GM21526 (cell line): ENCODE measurements around the gene NPEPL1.

ENCODE experiments used
- ATAC-seq: cut with Tn5 transposase; IDR thresholded peaks from one replicate; pipeline ENCODE4 v1.9.1; 2021; ENCODE audit warnings: moderate library complexity; ENCODE audit not compliant: unreplicated experiment, low FRiP score

Gene NPEPL1

GRCh38 chr20:58656831-58657230 lies 35.8 kb upstream of the NPEPL1 start:
- ATAC-seq: no peak

GRCh38 chr20:58657262-58657661 lies 35.3 kb upstream of the NPEPL1 start:
- no peak for ATAC-seq

DNA sequence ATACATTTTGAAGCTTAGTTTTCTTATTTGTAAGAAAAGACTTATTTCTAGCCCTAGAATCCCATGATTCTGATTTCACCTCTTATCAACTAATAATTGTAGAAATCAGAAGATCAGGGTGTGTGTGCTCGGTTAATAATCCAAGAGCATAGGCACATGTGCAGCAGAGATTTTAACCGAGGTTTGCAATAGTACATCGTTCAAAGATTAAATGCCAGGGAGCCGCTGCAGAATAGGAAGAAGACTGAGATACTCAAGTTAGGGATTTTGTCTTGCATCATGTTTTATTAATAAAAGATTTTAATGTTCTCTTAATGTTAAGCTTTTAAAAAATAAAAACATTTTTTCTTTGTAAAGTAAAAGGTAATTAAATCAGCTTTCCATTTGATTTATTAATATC lies 34.6 kb upstream of the NPEPL1 start:
- ATAC-seq: no peak

GRCh38 chr20:58658760-58659159 lies 33.8 kb upstream of the NPEPL1 start:
- no peak for ATAC-seq

DNA sequence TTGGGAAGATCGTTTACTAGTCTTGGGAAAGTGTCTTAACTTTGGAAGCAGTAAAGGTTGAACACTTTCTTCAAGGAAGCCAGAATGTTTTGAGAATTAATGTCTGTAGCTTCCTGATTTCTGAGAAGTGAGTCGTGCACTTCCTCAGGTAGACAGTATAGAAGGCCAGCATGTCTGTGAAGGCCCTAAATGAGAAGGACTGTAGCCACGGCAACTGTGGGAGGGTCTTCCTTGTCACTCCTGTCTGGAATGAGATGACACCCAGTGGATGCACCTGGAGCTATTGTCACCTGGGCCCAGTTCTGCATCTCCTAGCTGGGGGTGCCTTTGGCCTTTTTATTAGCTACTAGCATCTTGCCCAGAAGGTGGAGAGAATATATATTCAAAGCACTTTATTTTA lies 32.8 kb upstream of the NPEPL1 start:
- no peak for ATAC-seq

DNA sequence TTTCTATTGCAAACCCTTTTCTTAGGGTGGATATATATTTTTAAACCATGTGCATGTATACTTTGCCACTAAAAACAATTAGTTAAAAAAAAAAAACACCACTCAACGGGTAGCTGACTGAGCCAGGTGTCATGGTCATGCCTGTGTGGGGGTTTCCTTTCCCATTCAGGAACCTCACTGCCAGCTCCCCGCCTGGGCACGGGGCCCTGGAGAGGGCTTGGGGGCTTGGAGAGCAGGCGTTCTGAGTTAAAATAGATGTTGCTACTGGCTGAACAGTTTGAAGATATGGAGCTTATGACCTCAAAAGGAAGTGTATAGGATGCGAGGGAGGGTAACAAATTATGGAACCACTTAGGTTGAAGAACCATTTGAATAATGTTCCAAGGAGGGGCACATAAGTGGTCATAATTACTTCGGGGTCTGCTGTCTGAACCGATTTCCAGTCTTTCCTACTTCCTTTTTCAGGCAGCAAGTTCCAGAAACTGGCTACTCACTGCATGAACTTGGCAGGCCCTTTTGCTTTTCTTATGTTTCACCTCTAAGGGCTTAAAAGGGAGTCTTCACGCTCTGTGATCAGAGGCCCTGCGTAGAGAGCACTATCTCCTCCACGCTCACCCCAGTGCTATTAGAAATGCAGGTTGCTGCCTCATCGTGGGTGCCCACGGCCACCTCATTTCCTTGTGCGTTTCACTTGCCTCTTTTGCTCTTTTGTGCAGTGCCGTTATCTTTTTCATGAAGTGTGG lies 31.6 kb upstream of the NPEPL1 start:
- ATAC-seq: no peak

GRCh38 chr20:58661598-58662473 lies 30.8 kb upstream of the NPEPL1 start:
- no peak for ATAC-seq

- no peak for ATAC-seq
Measured at GRCh38 chr20:58664331-58664730, 28.3 kb upstream of the NPEPL1 start.

DNA sequence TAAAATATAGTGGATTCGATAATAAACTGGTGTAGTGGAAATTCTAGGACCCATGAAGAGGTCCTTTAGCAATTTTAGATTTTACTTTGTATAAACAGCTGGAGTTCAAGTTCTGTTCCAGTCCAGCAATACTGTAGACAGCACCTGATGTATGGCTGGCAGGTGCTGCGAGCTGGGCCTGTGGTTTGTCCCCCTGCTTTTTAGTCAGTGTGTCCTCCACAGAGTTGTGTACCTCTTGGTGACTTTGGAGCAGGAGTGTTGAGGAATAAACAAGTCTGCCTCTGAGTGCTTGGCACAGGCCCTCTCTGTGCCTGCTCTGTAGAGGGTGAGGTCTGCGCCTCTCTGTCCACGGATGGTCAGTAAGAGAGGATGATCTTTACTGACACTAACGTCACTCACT lies 27.7 kb upstream of the NPEPL1 start:
- ATAC-seq: no peak

DNA sequence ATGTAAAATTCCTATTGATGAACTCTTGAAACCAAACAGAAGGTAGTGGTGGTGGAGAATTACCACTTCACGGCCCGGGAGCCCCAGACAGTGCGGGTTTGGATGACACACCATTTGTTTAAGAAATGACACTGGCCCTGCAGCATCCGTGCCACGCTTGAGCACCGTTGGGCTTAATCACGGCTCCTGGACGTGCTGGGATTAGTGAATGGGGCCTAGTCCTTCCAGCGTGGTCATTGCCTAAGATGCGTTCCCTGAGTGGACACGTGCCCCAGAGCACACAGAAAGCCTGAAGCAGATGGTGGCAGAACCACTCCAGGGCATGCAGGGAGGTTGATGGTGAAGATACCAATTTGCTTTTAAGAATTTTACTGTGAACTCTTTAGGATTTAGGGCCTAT lies 27.0 kb upstream of the NPEPL1 start:
- ATAC-seq: no peak

DNA sequence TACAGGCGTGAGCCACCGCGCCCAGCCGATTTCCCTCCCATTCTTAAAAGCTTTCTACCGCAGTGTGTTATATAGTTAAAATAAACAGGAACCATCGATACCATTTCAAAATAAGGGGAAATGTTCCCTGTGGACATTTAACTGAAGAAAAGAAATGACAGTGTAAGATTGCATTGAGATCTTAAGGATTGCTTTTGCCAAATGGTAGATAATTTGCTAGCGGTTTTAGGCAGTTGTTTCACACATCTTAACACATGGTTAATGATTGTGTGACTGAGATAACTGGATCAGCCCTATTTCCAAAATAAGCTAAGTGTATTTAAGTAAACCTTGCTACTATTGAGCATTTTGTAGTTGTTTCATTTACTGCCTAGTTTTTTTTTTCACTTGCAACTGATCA lies 25.9 kb upstream of the NPEPL1 start:
- ATAC-seq: no peak

DNA sequence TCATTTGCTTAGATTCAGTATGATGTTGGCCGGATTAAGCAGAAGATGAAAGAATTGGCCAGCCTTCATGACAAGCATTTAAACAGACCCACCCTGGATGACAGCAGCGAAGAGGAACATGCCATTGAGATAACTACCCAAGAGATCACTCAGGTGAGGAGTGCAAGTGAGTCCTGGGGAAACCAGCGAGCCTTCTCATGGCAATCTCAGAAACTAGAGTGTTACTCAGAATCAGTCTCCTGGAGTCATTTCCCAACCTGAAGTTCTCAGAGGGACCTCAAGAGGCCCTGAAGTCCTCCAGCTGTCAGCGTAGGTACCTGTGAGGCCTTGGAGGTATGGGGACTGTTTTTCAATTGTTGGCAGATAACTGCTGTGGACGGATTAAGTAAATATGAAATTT lies 24.6 kb upstream of the NPEPL1 start:
- no peak for ATAC-seq

DNA sequence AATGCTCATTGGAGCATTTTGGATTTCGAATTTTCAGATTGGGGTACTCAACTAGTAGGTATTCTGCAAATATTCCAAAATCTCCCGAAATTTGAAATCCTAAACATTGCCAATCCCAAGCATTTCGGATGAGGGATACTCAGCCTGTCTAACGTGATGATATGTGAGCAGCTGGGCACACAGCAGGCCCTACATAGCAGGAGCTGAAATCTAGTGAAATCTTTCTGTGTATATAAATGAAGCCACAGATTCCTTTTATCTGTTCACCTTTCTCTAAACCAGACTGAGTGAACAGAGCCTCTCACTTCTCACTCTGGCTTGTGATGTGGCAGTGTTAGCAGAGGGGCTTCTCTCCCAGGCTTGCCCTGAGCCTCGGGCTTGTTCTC lies 23.7 kb upstream of the NPEPL1 start:
- ATAC-seq: no peak

DNA sequence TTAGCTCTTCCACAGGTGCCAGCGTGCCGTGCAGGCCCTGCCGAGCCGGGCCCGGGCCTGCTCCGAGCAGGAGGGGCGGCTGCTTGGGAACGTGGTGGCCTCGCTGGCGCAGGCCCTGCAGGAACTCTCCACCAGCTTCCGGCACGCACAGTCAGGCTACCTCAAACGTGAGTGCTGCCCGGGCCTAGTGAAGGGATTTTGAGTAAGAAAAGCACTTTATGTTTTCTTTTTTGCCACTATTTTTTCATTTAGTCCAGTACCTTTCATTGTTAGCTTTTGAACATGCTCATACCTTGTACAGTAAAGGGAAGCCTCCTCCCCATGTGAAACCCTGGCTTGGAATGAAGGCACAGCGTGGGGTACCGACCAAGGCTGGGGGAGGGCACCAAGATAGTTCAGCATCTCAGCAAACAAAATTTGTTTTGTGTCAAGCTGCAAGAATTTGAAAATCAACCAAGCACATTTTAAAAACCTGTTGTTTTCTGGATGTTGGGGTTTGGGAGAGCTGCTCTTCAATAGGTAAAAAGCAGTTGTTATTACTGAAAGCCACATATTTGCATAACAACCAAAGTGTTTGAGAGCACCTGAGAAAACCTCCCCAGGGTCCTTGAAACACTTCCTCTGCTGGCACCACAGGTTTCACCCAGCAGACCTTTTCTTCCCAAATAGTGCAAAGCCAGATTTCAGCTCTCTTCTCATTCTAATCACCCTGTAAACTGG lies 23.2 kb upstream of the NPEPL1 start:
- no peak for ATAC-seq

DNA sequence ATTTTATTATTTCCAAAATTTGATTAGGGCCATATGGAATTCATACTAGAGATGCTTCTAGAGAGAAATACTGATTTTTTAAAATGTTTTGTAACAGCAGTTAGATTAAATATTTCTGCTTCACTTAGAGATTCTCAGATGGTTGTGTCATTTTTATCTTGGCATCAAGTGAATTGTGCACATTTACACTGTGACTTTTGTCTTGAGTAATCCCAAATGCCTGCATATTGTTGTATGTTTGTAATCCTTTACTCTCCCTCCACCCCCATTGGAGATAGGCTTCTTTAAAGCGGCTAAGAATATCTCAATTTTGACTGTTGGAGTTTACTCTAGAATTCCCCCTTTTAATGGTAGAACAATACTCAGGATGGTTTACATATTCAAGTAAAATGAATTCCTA lies 22.5 kb upstream of the NPEPL1 start:
- ATAC-seq: no peak

GRCh38 chr20:58670659-58671058 lies 21.9 kb upstream of the NPEPL1 start:
- no peak for ATAC-seq

DNA sequence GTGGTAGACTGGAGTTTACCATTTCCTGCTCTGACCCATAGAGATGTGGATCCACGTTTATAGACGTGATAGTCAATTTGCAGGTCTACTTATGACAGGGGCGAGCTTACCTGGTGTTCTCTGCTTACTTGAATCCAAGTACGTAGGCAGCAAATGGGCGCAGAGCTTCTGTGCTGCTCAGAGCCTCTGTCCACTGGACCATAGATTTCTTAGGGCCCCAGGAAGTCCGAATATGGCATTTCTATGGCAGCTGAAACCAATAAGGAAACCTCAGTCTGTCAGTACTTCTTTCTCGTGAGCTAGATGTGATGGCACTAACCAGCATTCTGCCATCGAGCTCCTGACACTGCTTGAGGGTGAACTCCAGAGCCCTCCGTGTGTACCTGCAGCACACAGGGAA lies 19.5 kb upstream of the NPEPL1 start:
- ATAC-seq: no peak

- no peak for ATAC-seq
Measured at GRCh38 chr20:58675146-58675584, 17.4 kb upstream of the NPEPL1 start.

DNA sequence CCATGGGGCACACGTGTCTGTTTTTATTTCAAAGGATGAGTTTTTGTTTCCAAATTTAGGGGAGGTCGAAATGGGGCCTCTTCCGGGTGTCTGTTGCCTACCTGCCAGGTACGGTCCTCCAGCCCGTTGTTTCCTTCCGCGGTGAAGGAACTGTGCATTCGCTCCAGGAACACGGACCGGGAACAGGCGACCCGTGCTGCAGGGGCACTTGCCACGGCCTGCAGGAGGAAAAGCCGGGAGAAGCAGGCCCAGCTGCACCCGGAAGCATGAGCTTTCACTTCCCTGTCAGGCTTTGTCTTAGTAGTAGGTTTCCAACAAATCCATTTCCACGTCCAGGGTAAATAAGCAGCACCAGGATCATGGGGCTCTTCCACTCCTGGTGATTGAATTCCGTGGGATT lies 17.0 kb upstream of the NPEPL1 start:
- ATAC-seq: no peak

DNA sequence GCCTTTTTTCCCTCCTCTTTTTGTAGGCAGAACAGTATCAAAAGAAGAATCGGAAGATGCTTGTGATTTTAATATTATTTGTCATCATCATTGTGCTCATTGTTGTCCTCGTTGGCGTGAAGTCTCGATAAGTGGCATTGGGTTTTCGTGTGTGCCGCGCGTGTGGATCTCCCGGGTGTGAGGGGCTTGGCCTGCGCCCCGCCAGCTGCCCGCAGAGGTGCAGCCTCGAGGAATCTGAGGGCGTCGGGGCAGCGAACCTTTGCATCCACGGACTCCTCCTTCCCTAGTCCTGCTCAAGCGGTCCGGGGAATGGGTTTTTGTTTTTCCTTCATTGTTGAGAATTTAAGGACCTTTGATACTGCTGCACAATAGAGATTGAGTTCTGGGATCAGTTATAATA lies 16.4 kb upstream of the NPEPL1 start:
- no peak for ATAC-seq

- no peak for ATAC-seq
Measured at GRCh38 chr20:58677079-58677604, 15.5 kb upstream of the NPEPL1 start.
